GM12875 (cell line): ENCODE measurements around the gene LRRC31.

Source experiments
- H3K4me3 ChIP-seq: one replicate; pipeline ENCODE4 v1.5.1; 2011; ENCODE audit warnings: low read depth, low read length, control low read depth
- CTCF ChIP-seq: IDR thresholded peaks from 2 replicates; pipeline ENCODE4 v1.5.1; 2011; ENCODE audit warnings: low read depth, mild to moderate bottlenecking, control low read depth, inconsistent platforms, low read length, moderate library complexity, borderline replicate concordance; ENCODE audit not compliant: insufficient read depth

LRRC31 gene

GRCh38 chr3:169901453-169901852, 31.7 kb upstream of the LRRC31 start:
- TF ChIP-seq CTCF: no peak
- no peak overlapping the region for H3K4me3 ChIP-seq

GRCh38 chr3:169897284-169897683, 27.5 kb upstream of the LRRC31 start:
- no peak overlapping the region for H3K4me3 ChIP-seq
- TF ChIP-seq CTCF: no peak

- TF ChIP-seq CTCF: no peak
- H3K4me3 ChIP-seq: no peak overlapping the region
Observed at GRCh38 chr3:169895072-169895471, 25.3 kb upstream of the LRRC31 start.

GRCh38 chr3:169894110-169894509, 24.4 kb upstream of the LRRC31 start:
- H3K4me3 ChIP-seq: no peak overlapping the region

GRCh38 chr3:169891886-169892285, 22.2 kb upstream of the LRRC31 start:
- TF ChIP-seq CTCF: no peak
- no peak overlapping the region for H3K4me3 ChIP-seq

More at GRCh38 chr3:169894110-169894509, 24.4 kb upstream of the LRRC31 start:
- TF ChIP-seq CTCF: no peak

GRCh38 chr3:169886671-169887070, 16.9 kb upstream of the LRRC31 start:
- no peak for TF ChIP-seq CTCF
- H3K4me3 ChIP-seq: no peak overlapping the region

GRCh38 chr3:169880576-169881250, 11.0 kb upstream of the LRRC31 start:
- no peak overlapping the region for H3K4me3 ChIP-seq
- no peak for TF ChIP-seq CTCF
